ENCODE measurements around the gene BTBD1.

- TF ChIP-seq CTCF (IDR thresholded peaks at IDR 0.05) (no peak), POLR2AphosphoS5 (IDR thresholded peaks at IDR 0.05) (no peak), POLR2A (IDR thresholded peaks at IDR 0.05) (no peak)
Measured at GRCh38 chr15:82977076-82977475, 90.0 kb downstream of the BTBD1 start.
